ENCODE results near the gene MMP11. TPM values are rescaled to one million over a fixed set of nuclear protein-coding genes. Genes with fewer than 3 reads are reported as not detected.

MMP11 gene
- total and polyA plus RNA-seq, 2 experiments from 2014 or later = 5.3 to 17.4 TPM

GRCh38 chr22:23800297-23801237, 27.9 kb downstream of the MMP11 start:
- Mint-ChIP-seq H3K27ac (peak overlapping the region; percentile 86; the same call in 1 of the 2 replicates), H3K36me3 (ENCODE audit: low read depth) (peaks cover 90% of the 10 kb centered on the region), H3K4me3 (no peak overlapping the region), H3K4me1 (peaks cover 3% of the 10 kb centered on the region; the same call in 1 of the 3 replicates), H3K27me3 (ENCODE audit: insufficient read depth, low read depth, poor library complexity) (no peaks in the 10 kb centered on the region), H3K9me3 (no peaks in the 10 kb centered on the region; the same call in 2 of the 3 replicates)
- TF ChIP-seq EZH2 (IDR thresholded peaks at IDR 0.05; ENCODE audit: low read depth, unreplicated experiment) = no peak
- TF ChIP-seq JUNB (IDR thresholded peaks at IDR 0.05; ENCODE audit: unreplicated experiment) = no peak
- no peak for TF ChIP-seq NANOG (IDR thresholded peaks at IDR 0.05; ENCODE audit: borderline replicate concordance)
- TF ChIP-seq EZH2phosphoT487 (IDR thresholded peaks at IDR 0.05; ENCODE audit: unreplicated experiment) = no peak
- TF ChIP-seq REST (IDR thresholded peaks at IDR 0.05; ENCODE audit: unreplicated experiment) = no peak
- TF ChIP-seq STAT1 (IDR thresholded peaks at IDR 0.05; ENCODE audit: unreplicated experiment) = no peak
- TF ChIP-seq CTCF (conservative IDR thresholded peaks at IDR 0.05; ENCODE audit: low read depth in 2 of 2) = no peak
- no peak for TF ChIP-seq CREB1 (CRISPR knock-in tag; IDR thresholded peaks at IDR 0.05; ENCODE audit: low read depth)
- H3K4me1 ChIP-seq (ENCODE audit: insufficient read depth) = no peaks in the 10 kb centered on the region
- H3K27me3 ChIP-seq (ENCODE audit: insufficient read depth) = no peaks in the 10 kb centered on the region
- no peaks in the 10 kb centered on the region for H3K9me2 ChIP-seq (ENCODE audit: insufficient read depth)
- H3K79me2 ChIP-seq (replicated peaks; ENCODE audit: insufficient read depth) = no peaks in the 10 kb centered on the region
- DNase-seq (ENCODE audit: low spot score) = no peak
- no peak overlapping the region for H3K4me3 ChIP-seq
- H3K36me3 ChIP-seq (ENCODE audit: insufficient read depth) = peaks cover 40% of the 10 kb centered on the region
- no peaks in the 10 kb centered on the region; the same call in 1 of the 2 replicates for H4K20me1 ChIP-seq (replicated peaks; ENCODE audit: insufficient read depth)
- no peak overlapping the region for H3K27ac ChIP-seq (ENCODE audit: low read depth)
- no peak overlapping the region for H2AFZ ChIP-seq
- no peak for ATAC-seq
- H3F3A ChIP-seq (replicated peaks; ENCODE audit: low read depth) = peaks cover 4% of the 10 kb centered on the region; the same call in 1 of the 2 replicates
- no peak overlapping the region for H3K4me2 ChIP-seq
